Testis (tissue), 2 donors: ENCODE results near the gene ALCAM.
"Not testable (repeated sequence)": the region's sequence is repeated elsewhere in the genome, so short reads cannot be mapped to it uniquely, and the experiment has no call there.

Experiments used
- CTCF ChIP-seq, 3 experiments: fragments of 450-650 bp in 2 of 3; fragments of 200-600 bp in 1 of 3; sonication (generic) in 1 of 3; IDR thresholded peaks; one replicate each; pipeline ENCODE4 v1.5.1; 2016 to 2019; ENCODE audit warnings: antibody characterized with exemption in 3 of 3, mild to moderate bottlenecking in 2 of 3, moderate library complexity in 1 of 3
- POLR2A ChIP-seq: fragments of 450-650 bp; IDR thresholded peaks from one replicate; pipeline ENCODE4 v1.6.1; 2017; ENCODE audit warnings: antibody characterized with exemption, mild to moderate bottlenecking, moderate library complexity

- TF ChIP-seq CTCF (IDR thresholded peaks at IDR 0.05); POLR2A: not testable (repeated sequence)
Observed at GRCh38 chr3:105603516-105603915, 236.8 kb downstream of the ALCAM start.
